Left renal pelvis (tissue), 4 donors: ENCODE results near the gene FBXO44. TPM values are rescaled to one million over a fixed set of nuclear protein-coding genes. Genes with fewer than 3 reads are reported as not detected.
A peak's percentile ranks its signal among the peaks of the same experiment; 100 is the strongest.
"Not testable (repeated sequence)": the region's sequence is repeated elsewhere in the genome, so short reads cannot be mapped to it uniquely, and the experiment has no call there.

Source experiments
- DNase-seq, 4 donors: peaks; one replicate each; pipeline ENCODE4 v3.0.0-alpha.2; 2013; ENCODE audit warnings: low read depth in 4 of 4, low spot score in 3 of 4
- polyA plus RNA-seq, 4 donors: library from polyadenylated mRNA; unstranded; fragments of 120-200 nt; gene quantifications; one replicate each; pipeline ENCODE4 v1.2.1, GENCODE V29; 2013; ENCODE audit not compliant: insufficient read length in 4 of 4

The FBXO44 gene
- polyA plus RNA-seq, 4 donors = 6.0 to 21.1 (median 14.8) TPM

DNA sequence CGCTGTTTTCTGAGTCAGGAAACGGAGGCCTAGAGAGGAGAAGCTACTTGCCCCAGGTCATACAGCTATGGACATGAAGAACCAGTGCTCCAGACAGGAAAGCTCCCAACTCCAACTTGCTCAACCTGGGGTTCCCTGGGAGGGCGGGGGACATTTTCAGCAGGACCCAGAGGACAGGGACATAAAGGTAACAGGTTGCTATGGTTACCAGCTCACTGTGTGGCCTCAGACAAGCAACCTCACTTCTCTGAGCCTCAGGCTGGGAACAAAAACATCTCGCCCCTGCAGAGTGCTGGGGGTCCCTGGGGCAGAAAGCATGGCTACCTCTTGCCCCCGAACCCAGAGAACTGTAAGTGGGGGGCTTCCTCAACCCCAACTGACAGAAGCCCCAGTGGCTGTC is 16.6 kb upstream of the FBXO44 start:
- DNase-seq = no peak

DNA sequence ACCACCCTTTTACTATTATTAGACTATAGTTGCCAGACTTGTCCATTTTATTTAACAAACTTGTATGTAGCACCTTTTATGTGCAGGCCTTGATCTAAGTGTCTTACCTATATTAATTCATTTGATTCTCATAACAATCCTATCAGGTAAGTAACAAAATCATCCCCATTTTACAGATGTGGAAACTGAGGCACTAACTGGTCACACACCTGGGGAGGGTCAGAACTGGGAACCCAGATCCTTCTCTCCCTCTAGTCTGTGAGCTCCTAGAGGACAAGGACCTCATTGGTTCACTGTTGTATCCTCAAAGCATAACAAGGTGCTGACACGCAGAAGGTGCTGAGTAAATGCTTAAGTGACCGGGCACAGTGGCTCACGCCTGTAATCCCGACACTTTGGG is 15.3 kb upstream of the FBXO44 start:
- no peak for DNase-seq

DNA sequence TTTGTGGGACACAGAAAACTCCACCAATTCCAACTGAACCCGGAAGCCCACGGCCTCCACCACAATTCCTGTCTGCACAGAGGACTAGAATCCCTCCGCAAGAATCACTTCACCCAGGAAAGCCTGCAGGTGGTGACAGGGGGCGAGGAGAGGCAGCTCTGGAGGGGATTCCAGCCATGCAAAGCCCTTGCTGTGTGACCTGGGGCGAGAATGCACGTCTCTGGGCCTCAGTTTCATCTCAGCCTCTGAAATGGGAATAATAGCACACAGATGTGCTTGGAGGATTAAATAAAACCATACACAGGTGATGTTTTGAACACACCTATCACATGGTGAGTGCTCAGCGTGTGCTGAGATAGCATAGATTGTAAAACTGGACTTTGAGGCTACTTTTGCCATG is 14.6 kb upstream of the FBXO44 start:
- no peak for DNase-seq

DNA sequence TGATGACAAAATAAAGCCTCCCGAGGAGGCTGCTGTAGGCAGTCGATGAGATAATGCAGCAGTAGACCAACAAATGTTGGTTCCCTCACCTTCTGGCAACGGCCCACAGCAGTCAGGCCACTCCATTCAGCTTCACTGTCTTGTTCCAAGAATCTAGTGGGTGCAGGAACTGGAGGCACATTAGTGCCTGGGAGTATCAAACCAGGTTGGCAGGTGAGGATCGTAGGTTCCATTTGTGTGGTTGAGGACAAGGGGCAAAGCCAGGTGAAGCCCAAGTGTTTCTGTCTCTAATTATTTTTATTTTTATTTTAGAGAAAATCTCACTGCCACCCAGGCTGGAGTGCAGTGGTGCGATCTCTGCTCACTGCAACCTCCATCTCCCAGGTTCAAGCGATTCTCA is 13.7 kb upstream of the FBXO44 start:
- no peak for DNase-seq

DNA sequence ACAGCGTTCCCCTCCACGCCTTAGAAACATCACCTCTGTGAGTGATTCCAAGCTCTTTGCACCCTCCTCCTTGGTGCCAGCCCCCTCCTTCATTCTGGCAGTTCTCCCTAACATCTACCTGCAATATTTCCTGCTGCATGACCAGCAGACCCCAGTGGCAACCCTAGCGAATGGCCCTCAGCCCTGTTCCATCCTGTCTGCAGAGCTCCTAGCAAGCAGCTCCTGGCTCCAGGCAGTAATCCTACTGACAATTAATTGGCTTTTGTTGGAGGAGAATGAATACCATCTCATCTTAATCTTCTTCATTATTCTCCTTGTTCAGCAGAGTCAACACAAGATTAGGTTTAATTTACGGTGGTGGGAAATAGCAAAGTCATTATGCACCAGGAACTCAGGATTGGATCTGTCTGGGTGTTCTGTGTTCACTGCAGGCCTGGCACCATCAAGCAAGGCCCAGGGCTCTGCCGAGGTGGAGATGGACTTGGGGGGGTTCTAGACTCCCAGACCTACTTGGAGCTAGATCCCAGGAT is 12.8 kb upstream of the FBXO44 start:
- no peak for DNase-seq

DNA sequence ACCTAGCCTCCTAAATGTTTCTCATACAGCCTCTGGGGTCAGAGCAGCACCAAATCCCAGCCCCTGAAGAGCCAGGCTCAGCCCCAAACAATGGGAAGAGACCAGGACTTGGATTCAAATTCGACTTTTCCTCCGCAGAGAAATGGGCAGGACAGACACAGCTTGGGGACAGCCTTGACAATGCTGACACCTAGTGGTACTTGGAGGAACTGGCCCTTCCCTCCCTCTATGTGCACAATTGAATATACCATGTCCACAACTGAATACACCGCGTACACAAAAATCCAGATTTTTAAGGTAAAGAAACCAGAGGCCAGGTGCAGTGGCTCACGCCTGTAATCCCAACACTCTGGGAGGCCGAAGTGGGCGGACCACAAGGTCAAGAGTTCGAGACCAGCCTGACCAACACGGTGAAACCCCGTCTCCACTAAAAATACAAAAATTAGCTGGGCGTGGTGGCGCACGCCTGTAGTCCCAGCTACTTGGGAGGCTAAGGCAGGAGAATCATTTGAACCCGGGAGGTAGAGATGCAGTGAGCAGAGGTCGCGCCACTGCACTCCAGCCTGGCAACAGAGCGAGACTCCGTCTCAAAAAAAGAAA is 12.2 kb upstream of the FBXO44 start:
- DNase-seq = not testable (repeated sequence)

DNA sequence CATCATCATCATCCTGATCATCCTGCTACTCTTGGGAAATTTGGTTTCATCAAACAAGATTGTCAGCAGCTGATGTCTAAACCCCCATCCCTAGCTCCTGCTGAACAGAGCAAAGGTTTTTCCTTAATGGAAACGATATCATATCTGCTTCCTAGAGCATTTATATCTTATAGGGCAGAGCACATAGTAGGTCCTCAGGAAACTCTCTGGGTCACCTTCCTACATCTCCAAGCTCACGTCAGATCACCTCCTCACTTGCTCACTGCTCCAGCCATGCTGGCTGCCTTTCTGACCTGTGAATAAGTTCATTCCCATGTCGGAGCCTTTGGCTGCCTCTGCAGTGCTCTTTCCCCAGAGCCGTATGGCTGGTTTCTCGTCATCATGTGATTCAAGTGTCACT is 10.9 kb upstream of the FBXO44 start:
- no peak for DNase-seq

DNA sequence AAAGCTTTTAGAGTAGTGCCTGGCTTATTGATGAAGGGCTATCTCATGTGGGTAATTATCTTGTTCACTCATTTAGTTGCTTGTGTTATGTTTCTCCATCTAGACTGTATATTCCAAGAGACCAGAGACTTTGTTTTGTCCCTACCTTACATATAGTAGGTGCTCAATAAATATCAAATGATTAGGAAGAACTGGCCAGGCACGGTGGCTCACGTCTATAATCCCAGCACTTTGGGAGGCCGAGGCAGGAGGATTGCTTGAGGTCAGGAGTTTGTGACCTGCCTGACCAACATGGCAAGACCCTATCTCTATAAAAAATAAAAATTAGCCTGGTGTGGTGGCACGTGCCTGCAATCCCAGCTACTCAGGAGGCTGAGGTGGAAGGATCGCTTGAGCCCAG is 9.4 kb upstream of the FBXO44 start:
- DNase-seq = no peak

DNA sequence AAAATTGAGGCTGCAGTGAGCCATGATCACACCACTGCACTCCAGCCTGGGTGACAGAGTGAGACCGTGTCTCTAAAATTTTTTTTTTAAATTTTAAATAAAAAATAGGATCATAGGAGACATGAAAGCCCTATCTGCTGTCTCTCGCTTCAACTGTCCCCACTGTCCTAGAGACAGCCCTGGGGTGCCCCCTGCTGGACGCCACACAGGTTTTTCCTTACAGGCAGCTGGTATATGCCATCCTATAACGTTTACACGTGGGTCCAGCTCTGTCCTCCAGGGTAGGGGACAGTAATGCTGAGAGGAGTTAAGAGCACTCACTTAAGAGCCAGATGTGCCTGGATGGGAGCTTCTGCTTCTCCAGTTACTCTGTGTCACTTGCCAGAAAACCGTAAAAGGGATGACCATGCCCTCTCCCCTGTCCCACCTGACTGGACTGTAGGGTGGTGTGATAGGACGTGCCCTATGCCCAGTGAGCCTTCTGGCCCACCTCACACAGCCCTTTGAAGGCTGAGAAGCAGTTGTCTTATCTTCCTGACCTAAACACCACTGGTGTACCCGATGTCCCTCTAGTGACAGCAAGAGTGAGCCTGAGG is 8.9 kb upstream of the FBXO44 start:
- peak in 1 of 4 donors; percentile 62 for DNase-seq

DNA sequence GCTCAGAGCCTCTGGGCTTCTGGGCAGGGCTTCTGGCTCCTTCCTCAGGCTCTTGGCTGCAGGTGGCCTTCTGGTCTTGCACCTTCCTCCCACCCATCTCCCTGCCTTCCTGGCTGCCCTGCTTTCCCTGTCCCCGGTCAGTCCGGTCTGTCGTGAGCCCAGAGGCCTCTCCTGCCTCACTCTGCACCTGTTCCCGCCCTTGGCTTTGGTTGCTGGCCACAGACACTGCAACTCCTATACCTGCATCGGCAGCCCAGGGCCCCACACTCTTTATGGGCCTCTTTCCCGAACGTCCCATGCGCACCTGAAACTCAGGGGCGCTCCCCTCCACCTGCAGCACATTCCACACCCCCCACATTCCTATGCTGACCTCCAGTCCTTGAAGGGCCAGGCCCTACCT is 8.4 kb upstream of the FBXO44 start:
- DNase-seq = no peak

DNA sequence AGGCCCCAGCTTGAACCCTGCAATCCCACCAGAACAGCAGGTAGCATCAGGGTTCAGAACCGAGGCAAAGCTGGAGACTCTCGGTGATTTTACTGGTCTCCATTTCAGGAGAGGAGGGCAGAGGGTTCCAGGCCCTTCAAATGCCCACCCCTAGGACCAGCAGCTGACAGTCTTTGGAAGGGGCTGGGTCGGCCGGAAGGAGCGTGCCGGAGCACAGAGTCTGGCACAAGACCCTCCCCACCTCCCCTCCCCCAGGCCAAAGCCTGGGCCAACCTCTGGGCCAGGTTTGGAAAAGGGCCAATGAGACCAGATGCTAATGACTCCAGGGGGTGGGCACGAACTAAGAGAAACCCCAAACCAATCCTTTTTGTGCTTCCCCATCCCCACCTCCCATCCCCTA is 7.3 kb upstream of the FBXO44 start:
- DNase-seq = no peak

DNA sequence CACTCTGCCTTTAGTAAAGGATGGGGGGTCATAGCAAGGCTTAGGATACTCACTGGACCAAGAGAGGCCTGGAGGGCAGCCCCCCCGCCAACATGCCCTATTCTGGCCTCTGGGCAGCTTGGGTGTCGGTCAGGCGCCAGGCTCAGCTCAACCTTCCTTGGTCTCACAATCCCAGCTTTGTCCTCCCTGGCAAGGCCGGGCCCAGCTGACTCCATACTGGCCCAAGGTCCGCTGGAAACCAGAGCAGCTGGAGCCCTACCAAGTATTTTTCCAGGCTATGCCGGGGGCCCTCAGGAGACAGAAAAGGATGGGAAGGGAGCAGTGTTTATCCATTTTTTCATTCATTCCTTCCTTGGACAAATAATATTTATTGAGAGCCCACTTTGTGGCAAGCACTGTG is 6.6 kb upstream of the FBXO44 start:
- no peak for DNase-seq

DNA sequence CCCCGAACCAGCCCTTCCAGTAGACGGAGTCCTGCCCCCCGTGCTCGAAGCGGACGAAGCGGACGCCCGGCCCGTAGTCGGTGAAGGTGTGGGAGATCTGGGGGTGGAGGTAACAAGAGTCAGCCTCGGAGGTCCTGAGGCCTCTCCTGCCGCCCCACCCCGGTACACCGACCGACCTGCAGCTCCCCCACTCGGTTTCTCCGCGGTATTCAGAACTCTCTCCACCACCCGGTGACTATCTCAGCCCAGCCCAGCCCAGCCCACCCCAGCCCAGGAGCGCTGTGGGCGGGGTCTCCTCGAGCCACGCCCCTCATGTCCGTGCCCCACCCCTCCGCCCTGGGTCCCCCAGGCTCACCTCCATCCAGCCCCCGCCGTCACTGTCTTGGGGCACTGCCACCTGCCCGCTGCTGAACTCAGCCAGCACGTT is 5.9 kb upstream of the FBXO44 start:
- DNase-seq = no peak

DNA sequence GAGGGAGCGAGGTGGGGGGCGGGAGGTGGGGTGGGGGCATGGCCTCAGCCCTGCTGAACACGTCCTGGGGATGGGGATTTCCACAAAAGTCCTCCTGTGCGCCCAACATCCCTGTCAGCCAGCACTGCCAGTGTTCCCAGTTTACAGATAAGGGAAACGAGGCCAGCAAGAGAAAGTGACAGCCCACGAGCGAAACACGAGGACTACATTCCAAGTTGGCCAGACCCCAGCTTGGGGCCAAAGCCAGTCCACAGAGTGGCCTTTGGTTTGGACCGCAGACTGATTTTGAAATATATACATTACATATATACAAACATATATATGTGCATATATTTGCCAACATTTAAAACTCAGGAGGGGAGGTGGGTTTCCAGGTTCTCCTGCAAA is 5.4 kb upstream of the FBXO44 start:
- DNase-seq = no peak

DNA sequence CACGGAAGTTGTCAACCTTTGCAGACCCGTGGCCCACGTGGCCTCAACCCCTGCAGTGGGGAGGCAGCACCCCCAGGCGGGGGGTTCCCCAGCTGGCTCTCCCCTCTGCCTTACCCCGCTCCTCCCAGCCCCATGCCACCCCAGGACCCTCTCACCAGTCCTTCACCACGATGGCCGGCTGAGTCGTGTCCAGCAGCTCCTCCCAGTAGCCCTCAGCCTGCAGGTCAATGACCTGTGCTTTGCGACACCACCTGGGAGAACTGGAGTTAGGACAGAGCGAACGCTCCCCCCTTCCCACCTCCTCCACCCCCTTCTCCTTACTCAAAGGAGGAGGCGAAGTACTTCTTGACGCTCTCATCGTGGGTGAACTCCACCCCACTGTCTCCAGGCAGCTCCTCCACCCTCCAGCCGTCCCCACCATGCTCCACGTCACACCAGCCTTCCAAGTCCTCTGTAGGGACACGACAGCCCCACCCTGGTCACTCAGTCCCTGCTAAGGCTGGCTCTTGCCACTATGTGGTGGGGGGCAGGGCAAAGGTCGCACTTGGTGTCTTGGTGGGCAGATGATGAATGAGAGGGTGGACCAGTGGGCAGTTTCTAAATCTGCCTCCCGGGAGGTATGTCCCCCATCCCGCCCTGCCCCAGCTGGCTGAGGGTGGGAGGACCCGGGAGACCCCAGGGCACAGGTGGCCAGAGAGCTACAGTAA is 4.9 kb upstream of the FBXO44 start:
- DNase-seq = no peak

DNA sequence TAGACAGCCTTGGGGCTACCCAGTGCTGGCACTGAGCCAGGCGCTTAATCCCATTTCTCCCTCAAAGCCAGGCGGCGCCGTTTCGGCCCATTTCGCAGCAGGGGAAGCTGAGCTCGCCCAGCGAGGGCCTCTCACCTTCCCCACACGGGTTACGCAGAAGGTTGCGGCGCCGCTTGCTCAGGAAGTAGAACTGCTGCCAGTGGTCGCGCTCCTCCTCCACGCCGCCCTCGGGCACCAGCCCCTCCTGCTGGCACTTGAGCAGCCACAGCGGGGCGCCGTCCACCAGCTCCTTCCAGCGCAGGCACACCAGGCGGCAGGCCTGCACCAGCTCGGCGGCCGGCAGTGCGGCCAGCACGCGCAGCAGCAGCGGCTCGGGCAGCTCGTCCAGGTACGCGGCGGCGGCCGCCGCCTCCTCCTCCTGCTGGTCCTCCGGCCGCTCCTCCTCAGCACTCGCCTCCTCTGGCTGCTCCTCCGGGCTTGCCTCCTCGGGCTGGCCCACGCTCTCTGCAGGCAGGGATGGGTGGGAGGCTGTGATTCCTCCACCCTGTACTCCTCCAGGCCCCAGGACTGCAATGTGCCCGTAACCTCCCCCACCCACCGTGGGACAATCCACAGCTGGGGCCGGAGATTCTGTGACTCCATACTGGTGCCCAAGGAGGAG is 4.2 kb upstream of the FBXO44 start:
- DNase-seq = peak in 1 of 4 donors; percentile 39

DNA sequence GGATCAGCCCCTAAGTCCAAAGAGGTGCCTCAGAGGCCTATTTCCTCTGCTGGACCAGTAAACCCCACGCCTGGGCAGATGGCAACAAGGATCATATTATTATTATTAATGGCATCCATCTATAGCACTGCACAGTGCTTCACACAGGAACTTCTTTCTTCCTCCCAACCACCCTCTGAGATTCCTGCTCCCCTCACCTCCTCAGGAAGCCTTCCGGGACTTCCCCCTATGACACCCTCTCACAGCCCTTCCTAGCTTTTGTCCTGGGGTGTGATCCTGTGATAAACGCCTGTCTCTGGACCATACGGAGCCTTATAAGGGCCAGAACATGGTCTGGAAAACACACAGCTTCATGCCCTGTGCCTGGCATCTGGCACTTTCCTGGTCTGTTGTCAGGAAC is 3.7 kb upstream of the FBXO44 start:
- DNase-seq = no peak

DNA sequence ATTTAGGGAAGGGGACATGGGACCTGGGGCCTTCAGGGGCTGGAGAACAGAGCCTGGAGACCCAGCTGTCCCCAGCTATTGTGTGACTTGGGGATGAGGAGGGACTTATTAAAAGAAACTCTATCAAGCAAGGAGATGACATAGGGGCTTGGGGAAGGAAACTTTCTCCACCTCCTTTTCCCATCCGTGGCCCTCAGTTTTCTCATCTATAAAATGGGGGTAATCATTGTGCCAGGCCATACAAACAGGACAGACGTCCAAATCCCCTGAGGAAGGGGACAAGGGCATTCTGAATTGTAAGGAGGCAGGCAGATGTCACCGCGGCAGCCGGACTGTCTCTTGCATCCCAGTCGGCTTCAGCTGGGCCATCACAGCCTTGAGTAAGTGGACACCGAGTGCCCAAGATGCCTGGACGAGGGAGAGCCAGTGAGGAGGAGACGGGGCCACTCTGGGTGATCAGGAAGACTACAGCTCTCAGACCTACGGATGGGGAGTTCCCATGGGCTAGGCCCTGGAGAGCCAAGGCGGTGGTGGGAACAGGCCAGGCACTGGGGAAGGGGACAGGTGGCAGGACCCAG is 2.4 kb upstream of the FBXO44 start:
- DNase-seq = no peak

DNA sequence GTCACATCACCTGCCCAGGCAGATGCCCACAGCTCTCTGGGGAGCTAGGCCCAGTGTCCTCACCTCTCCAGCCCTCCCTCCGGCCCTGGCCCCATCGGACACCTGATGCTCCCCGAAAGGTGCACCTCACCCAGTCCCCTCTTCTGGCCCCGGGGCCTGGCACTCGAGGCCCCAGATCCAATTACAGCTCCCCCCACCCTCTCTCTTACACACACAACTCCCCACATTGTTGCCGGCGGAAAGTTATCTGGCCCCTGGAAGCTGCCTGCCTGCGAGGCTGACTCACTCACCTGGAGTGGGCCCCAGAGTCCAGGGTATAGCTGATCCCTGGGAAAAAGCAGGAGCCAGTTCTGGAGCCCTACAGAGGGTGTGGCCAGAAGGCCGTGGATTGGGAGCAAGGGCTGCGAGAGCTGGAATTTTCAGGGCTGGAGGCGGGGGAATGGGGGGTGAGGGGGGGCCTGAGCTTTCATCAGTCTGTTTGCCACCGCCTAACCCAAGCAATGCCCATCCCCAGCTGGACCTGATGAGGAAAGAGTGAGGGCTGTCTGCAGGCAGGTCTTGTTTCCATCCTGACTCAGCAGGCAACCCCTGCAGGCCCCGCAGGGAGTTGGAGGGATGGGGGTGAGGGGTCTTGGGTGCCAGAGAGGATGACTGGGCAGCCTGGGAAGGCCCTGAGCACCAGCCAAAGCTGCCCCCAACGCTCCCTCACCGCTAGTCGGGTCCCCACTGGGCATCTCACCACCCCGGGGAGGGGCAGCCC is 1.4 kb upstream of the FBXO44 start:
- DNase-seq = no peak

DNA sequence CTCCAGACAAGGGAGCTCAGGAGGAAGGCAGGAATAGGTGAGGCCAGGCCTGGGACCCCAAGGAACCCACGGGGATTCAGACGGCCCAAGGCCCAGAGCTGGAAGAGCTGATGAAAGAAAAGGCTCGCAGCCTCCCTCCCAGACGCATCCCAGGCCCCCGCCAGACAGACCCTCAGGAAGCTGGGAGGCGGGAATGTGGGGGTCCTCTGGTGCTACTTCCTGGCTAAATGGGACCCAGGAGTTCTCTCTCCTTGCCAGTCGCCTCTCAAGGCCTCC is 878 bp upstream of the FBXO44 start:
- no peak for DNase-seq
